HG03045 (cell line): ENCODE measurements around the gene SERPINE3.
A peak's percentile ranks its signal among the peaks of the same experiment; 100 is the strongest.

Experiments
- ATAC-seq: cut with Tn5 transposase; IDR thresholded peaks from one replicate; pipeline ENCODE4 v1.9.1; 2021; ENCODE audit warnings: mild to moderate bottlenecking, moderate library complexity; ENCODE audit not compliant: unreplicated experiment

Gene SERPINE3

DNA sequence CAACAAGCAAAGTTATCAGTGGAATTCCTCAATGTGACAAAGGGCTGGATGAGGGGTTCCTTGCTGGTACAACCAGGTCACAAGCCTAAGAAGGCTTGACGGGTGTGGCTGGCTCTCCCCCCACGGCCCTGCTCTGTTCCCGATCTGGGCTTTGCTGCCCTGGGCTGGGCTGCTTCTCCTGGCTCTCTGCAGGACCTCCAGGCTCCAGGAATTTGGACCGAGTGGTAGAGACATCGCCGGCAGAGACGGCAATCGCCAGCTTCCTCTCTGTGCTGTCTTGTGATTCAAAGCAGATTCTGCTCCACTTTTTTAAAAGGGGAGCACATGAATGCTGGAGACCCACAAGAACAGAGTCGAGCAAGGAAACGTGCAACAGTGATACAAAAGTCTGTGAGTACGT is at the start of gene SERPINE3:
Gene SERPINE3, plus strand, starts transcription at position 338 of the 400 bp plus-strand sequence. CDS start 1,401 bp downstream, outside the sequence.
- no peak for ATAC-seq

- ATAC-seq = no peak
Measured at GRCh38 chr13:51291341-51291740, 48.1 kb upstream of the SERPINE3 start.

GRCh38 chr13:51292000-51292565 is 47.4 kb upstream of the SERPINE3 start:
- no peak for ATAC-seq

DNA sequence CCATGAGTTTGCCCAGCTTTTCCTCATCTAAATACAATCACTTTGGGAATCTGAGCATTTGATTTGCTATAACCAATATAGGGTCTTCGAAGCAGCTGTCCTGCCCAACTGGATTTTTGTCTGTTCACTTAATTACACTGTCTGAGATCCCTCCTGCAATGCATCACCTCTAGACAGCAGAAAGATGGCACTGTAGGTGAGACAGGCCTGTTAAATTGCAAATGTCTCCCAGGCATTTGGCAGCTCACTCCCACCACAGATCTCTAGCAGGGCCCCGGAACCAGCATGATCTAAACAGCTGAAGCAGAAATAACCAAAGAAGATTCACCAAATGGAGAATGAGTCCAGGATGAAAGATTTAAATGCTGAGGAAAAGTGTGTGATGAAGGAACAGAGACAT is 41.9 kb upstream of the SERPINE3 start:
- no peak for ATAC-seq

- ATAC-seq = no peak
Measured at GRCh38 chr13:51298812-51299211, 40.7 kb upstream of the SERPINE3 start.

DNA sequence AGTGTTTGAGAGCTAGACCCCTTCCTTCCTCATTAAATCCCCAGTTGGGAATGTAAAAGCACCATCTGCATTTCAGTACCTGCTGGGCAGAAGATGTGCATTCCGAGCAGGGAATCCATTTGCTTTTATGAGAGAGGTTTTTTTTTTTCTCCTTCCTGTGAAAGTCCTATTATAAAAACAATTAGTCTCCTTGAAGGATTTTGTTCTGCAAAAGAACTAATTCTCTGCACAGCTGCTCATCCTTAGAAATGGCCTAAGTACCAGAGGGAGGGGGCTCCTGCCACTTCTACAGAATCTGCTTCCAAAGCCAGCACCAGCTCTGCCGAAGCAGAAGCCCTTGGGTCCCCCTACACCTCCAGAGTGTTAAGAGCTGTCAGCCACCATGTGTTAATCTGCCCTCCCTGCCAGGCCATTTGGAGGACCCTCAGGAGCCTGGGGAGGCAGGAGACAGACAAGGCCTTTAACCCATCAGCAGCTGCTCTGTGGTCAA is 36.4 kb upstream of the SERPINE3 start:
- ATAC-seq = no peak

DNA sequence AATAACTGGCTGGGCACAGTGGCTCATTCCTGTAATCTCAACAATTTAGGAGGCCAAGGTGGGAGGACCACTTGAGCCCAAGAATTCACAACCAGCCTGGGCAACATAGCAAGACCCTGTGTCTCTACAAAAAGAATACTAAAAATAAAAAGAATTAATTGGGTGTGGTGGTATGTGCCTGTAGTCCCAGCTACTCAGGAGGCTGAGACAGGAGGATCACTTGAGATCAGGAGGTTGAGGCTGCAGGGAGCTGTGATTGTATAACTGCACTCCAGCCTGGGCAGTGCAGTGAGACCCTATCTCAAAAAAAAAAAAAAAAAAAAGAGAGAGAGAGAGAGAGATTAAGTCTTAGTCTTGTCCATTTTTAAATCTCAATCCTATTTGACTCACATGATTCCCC is 35.6 kb upstream of the SERPINE3 start:
- ATAC-seq = no peak

DNA sequence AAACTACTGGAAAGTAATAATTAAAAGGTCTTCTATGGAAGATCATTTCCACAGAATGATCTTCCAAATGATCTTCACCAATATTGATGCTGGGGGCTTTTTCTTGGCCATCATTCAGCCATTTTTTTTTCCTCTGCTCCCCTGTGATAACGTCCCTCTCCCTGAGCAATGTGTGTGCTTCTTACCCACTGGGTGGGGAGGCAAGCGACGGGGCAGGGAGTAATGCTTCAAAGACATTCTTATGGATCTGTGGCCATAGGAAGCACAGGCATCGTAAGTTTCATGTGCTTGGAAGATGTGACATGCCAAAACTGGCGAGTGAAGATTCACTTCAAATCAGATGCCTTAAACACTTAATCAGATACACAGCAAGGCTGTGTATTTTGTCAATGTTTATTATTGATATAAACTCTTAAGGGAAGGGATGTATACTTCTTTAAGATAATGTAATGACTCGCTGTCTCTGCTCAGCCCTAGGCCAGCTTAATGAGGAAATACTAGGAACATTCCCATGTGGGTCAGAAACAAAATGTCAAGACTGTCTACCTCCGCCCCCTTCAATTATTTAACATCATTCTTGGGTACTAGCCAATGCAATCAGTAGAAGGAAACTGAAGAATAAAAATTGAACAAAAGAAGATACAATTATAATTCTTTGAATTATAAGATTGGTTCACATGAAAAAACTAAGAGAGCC is 34.1 kb upstream of the SERPINE3 start:
- no peak for ATAC-seq

DNA sequence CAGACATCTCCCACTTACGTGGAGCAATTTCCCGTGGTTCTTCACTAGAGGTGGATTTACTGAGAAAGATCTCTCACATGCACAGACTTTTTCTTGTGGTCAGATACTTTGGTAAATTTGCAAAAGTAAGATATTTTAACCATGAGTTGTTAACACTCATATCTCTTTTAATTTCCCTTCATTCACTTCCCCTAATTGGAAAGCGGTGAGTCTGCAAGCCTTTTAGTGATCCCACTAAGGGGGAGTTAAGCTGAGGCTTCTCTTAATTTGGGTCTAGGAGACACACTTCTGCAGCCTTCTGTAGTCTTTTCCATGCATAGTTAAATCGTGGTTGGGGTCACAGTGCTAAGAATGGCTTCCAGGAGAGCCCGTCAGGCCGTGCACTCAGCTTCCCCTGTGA is 30.7 kb upstream of the SERPINE3 start:
- ATAC-seq = no peak

DNA sequence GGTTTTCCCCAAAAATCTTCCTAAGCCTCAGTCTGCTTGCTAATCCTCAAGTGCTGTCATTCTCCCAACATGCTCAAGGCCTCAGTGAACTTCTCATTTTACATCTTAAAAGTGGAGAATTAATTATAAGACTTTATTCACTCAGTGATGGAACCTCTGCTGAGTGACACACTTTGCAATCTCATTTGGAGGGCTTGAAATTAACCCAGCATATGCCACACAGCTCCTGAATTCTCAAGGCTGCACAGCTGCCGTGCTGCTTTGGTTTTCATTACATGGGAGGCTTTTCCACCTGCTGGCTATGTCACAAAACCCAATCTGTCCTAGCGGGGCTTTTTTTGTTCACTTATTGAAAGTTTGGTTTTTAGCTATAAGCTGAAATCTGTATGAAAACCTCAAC is 28.3 kb upstream of the SERPINE3 start:
- no peak for ATAC-seq

DNA sequence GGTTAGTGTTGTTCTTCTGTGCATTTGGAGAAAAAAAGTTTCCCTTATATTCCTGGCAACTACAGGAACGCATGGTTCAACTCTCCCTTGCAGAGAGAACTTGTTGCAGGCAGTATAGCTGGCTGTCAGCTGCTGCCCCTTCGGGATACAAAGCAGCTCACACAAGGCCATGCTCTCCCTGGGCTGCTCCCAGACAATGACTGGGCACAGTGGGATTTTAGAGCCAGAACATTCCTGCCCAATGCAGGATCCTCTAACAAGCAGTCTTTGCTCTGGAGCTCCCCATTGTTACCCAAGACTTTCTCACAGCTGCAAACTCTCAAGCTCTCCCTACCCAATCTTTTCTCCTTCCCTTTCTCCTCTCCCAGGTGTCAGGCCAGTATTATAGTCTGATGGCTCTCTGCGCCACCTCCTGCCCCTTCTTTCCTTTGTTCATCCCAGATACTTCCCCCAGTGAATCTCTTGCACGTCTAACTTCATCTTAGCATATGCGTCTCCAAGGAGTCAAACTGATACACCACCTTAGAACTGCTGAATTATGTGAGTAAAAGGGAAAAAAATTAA is 27.5 kb upstream of the SERPINE3 start:
- ATAC-seq = no peak

DNA sequence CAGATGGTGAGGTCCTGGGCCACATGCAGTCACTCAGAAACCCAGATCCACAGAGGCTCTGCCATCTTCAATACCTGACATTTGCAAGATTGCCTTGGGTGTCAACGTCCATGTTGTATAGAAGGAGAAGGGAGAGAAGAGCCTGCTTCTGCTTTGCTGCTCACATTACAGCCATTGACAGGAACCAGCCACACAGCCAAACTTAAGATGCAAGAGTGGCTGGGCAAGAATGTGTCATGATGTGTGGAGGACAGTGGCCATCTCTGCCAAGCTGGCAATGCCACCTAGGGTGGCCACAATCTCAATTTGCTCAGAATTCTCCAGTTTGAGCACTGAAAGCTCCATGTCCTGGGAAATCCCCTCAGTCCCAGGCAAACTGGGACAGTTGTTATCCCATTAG is 25.9 kb upstream of the SERPINE3 start:
- ATAC-seq = no peak

- no peak for ATAC-seq
Measured at GRCh38 chr13:51317262-51317661, 22.2 kb upstream of the SERPINE3 start.

DNA sequence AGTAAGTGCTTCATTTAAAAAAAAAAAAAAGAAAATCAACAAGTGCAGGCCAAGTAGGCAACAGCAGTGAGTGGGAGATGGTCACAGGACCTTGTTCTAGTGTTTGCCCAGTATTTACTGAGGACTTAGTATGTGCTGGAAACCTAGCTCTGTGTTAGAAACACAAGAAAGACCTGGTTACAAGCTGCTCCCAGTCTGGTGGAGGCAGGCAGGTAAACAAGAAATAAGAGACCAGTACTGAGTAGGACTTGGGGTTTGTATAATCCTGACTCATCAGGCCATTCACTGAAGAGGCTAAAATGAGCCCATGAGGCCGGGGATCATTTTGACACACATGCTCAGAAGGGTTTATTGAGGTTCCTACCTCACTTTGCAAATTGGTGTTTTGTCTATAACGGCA is 21.5 kb upstream of the SERPINE3 start:
- ATAC-seq = no peak

GRCh38 chr13:51318876-51319275 is 20.6 kb upstream of the SERPINE3 start:
- no peak for ATAC-seq

GRCh38 chr13:51321836-51322235 is 17.7 kb upstream of the SERPINE3 start:
- no peak for ATAC-seq

DNA sequence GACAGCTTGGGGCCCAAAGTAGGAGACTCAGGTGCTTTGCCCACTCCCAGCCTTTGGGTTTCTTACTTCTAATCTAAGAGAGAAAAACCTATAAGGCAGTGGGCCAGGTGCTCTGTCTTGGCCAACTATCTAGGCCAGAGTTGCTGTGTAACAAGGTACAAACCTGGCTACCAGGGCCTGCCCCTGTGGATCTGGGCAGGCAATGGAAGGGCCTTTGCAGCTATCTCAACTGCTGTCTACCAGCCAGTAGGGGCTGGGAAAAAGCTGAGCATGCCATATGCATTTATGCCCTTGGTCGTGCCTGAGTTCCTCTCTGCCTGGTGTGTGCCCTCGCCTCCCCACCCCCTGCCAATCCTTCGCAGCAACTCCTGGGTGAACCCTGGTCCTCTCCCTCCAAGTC is 16.7 kb upstream of the SERPINE3 start:
- ATAC-seq = no peak

GRCh38 chr13:51323824-51324511 is 15.5 kb upstream of the SERPINE3 start:
- ATAC-seq = no peak

DNA sequence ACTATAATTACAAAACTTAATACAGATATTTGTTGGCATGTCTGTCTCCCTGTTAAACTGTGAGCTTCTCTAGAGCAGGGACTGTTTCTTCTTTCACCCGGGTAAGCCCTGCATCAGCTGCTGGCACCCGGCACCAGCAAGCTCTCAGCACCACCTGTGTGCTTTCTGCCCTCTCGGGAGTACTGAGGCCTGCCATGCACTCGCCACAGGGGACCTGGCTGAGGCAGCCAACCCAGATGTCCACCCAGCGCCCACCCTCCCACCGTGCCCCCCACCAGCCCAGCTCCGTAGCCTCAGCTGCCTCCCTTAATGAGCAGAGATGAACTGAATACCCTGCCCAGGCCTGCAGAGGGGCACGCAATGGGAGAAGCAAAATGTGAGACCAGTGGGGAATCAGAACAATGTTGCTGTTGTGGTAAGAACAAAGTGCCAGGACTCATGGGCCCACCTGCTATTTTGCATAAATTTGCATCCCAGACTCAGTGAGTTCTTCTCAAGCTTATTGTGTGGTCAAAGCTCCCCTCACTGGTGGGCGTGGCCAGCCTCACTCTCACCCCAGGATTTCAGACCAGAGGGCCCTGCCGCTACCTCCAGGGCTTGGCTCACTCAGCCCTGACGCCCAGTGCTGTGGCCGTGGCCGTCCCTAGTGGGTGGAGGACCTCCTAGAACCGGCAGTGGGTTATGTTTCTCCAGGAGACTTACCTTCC is 14.6 kb upstream of the SERPINE3 start:
- ATAC-seq = peak; percentile 60

- ATAC-seq = no peak
Measured at GRCh38 chr13:51325837-51326236, 13.7 kb upstream of the SERPINE3 start.

DNA sequence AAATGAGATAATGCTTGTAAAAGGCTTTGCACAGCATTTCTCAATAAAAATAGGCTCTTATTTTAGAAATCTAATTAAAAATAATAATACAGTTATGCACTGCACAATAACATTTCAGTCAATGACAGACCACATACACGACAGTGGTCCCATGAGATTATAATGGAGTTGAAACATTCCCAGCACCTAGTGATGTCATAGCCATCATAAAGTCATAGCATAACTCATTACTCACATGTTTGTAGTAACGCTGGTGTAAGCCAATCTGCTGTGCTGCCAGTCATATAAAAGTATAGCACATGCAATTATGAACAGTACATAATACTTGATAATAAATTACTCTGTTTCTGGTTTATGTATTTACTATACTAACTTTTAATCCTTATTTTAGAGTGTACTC is 12.7 kb upstream of the SERPINE3 start:
- ATAC-seq = no peak
